HCT116 (cell line): Measurements from ENCODE around the gene KCND2. TPM values are rescaled to one million over a fixed set of nuclear protein-coding genes. Genes with fewer than 3 reads are reported as not detected.
A peak's percentile ranks its signal among the peaks of the same experiment; 100 is the strongest.

Experiments
- ATAC-seq: fragments of 200-7000 bp; cut with Tn5 transposase; 2 replicates; pipeline ENCODE4 v1.9.1; 2020; ENCODE audit warnings: mild to moderate bottlenecking, moderate library complexity
- BruUV-seq: library from RNA; stranded (reverse); fragments of 400-500 nt; replicated peaks from 2 replicates; lab custom pipeline; 2021; lab: Mats Ljungman, UMichigan
- CTCF ChIA-PET: fragments of 300-600 bp; sonication (Branson Sonifier 250); formaldehyde crosslinking; loops from one replicate; lab custom pipeline; 2021; ENCODE audit warnings: antibody characterized with exemption; lab: Charles Lee
- POLR2A ChIA-PET: fragments of 300-600, 350-600 bp; sonication (Branson Sonifier 250); formaldehyde crosslinking; loops from one replicate; lab custom pipeline; 2021; ENCODE audit warnings: antibody characterized with exemption; lab: Charles Lee
- RAD21 ChIA-PET, 2 experiments: fragments of 300-600 bp; sonication (Branson Sonifier 250); formaldehyde crosslinking; loops; one replicate each; lab custom pipeline; 2023; ENCODE audit warnings: low total read pairs in 2 of 2; ENCODE audit not compliant: uncharacterized antibody in 2 of 2, unreplicated experiment in 2 of 2, low non-redundant PET in 1 of 2; lab: Charles Lee
- DNase-seq: peaks from one replicate; pipeline ENCODE4 v3.0.0-alpha.2; 2010; ENCODE audit warnings: low read depth, low spot score
- H2AFZ ChIP-seq: fragments of 200-600 bp; shearing (Covaris generic), sonication (generic); 2 replicates; pipeline ENCODE4 v1.6.1; 2017; ENCODE audit warnings: low read depth, mixed run types, mixed read lengths, antibody characterized with exemption, low read length; ENCODE audit not compliant: poor library complexity, severe bottlenecking
- H3K27ac ChIP-seq: 2 replicates; pipeline ENCODE4 v1.5.1; 2012; ENCODE audit warnings: low read depth, low read length
- H3K27me3 ChIP-seq: fragments of 200-600 bp; sonication (generic); 2 replicates; pipeline ENCODE4 v1.6.1; 2016; ENCODE audit warnings: mixed run types, low read length, mixed read lengths; ENCODE audit not compliant: insufficient read depth
- H3K36me3 ChIP-seq, 2 experiments: fragments of 200-500 bp in 1 of 2; fragments of 200-600 bp in 1 of 2; sonication (Bioruptor generic) in 1 of 2; sonication (generic) in 1 of 2; 2 replicates each; pipeline versions ENCODE4 v1.5.1 to v1.6.1; 2014 to 2016; ENCODE audit warnings: low read length in 2 of 2, inconsistent platforms in 1 of 2, mixed read lengths in 1 of 2, mixed run types in 1 of 2; ENCODE audit not compliant: insufficient read depth in 2 of 2, control insufficient read depth in 1 of 2
- H3K4me1 ChIP-seq, 2 experiments: fragments of 200-600 bp in 1 of 2; sonication (generic) in 1 of 2; 2 replicates each; pipeline versions ENCODE4 v1.5.1 to v1.6.1; 2012 to 2017; ENCODE audit warnings: low read length in 2 of 2, inconsistent platforms in 1 of 2, mild to moderate bottlenecking in 1 of 2, mixed read lengths in 1 of 2, mixed run types in 1 of 2, moderate library complexity in 1 of 2; ENCODE audit not compliant: insufficient read depth in 2 of 2, control insufficient read depth in 1 of 2
- H3K4me2 ChIP-seq: fragments of 200-600 bp; sonication (generic); 2 replicates; pipeline ENCODE4 v1.6.1; 2017; ENCODE audit warnings: mixed run types, low read length, mixed read lengths
- H3K4me3 ChIP-seq, 2 experiments: fragments of 200-600 bp in 1 of 2; sonication (generic) in 1 of 2; replicated peaks in 1 of 2; 2 replicates each; pipeline ENCODE4 v1.5.1; 2011 to 2016; ENCODE audit warnings: low read length in 2 of 2, control low read depth in 1 of 2, low read depth in 1 of 2, mild to moderate bottlenecking in 1 of 2, mixed read lengths in 1 of 2, mixed run types in 1 of 2
- H3K79me2 ChIP-seq: fragments of 200-600 bp; sonication (generic); 2 replicates; pipeline ENCODE4 v1.6.1; 2017; ENCODE audit warnings: mild to moderate bottlenecking, mixed run types, low read length, moderate library complexity, mixed read lengths; ENCODE audit not compliant: insufficient read depth
- H3K9ac ChIP-seq: fragments of 200-600 bp; sonication (generic); 2 replicates; pipeline ENCODE4 v1.6.1; 2016; ENCODE audit warnings: low read length, mixed read lengths
- H3K9me2 ChIP-seq: fragments of 200-600 bp; sonication (generic), shearing (Covaris generic); 2 replicates; pipeline ENCODE4 v1.6.1; 2017; ENCODE audit warnings: mixed run types, mild to moderate bottlenecking, moderate library complexity; ENCODE audit not compliant: insufficient read depth
- H3K9me3 ChIP-seq, 2 experiments: fragments of 200-500 bp in 1 of 2; fragments of 200-600 bp in 1 of 2; sonication (Bioruptor generic) in 1 of 2; sonication (generic) in 1 of 2; 2 replicates each; pipeline ENCODE4 v1.6.1; 2014 to 2017; ENCODE audit warnings: low read length in 2 of 2, mixed read lengths in 2 of 2, inconsistent platforms in 1 of 2, low read depth in 1 of 2, mild to moderate bottlenecking in 1 of 2, mixed run types in 1 of 2, moderate library complexity in 1 of 2; ENCODE audit not compliant: control insufficient read depth in 1 of 2, insufficient read depth in 1 of 2
- H4K20me1 ChIP-seq: fragments of 200-600 bp; sonication (generic), shearing (Covaris generic); 2 replicates; pipeline ENCODE4 v1.6.1; 2017; ENCODE audit warnings: mixed run types, mild to moderate bottlenecking, moderate library complexity; ENCODE audit not compliant: insufficient read depth
- ATF3 ChIP-seq: IDR thresholded peaks from 2 replicates; pipeline ENCODE4 v1.6.1; 2012
- CBX3 ChIP-seq: IDR thresholded peaks from 2 replicates; pipeline ENCODE4 v1.6.1; 2012; ENCODE audit warnings: low read depth
- CTCF ChIP-seq, 3 experiments: fragments of 200-600 bp in 1 of 3; sonication (generic) in 1 of 3; IDR thresholded peaks in 2 of 3; conservative IDR thresholded peaks in 1 of 3; 2 replicates each; pipeline ENCODE4 v1.5.1; 2012 to 2017; ENCODE audit warnings: low read depth in 2 of 3, low read length in 2 of 3, antibody characterized with exemption in 1 of 3, borderline replicate concordance in 1 of 3, control low read depth in 1 of 3, mild to moderate bottlenecking in 1 of 3, mixed read lengths in 1 of 3, mixed run types in 1 of 3, moderate library complexity in 1 of 3; ENCODE audit not compliant: insufficient read depth in 1 of 3
- ELF1 ChIP-seq: IDR thresholded peaks from 2 replicates; pipeline ENCODE4 v1.6.1; 2012; ENCODE audit warnings: low read depth, borderline replicate concordance
- EZH2 ChIP-seq: fragments of 200-600 bp; sonication (generic); IDR thresholded peaks from 2 replicates; pipeline ENCODE4 v1.6.1; 2017; ENCODE audit warnings: antibody characterized with exemption, mixed run types
- EZH2phosphoT487 ChIP-seq: fragments of 200-600 bp; IDR thresholded peaks from 2 replicates; pipeline ENCODE4 v1.6.1; 2018; ENCODE audit warnings: antibody characterized with exemption, borderline replicate concordance
- FOSL1 ChIP-seq: IDR thresholded peaks from 2 replicates; pipeline ENCODE4 v1.6.1; 2012; ENCODE audit warnings: low read depth
- JUND ChIP-seq: IDR thresholded peaks from 2 replicates; pipeline ENCODE4 v1.6.1; 2012
- POLR2AphosphoS5 ChIP-seq: IDR thresholded peaks from 2 replicates; pipeline ENCODE4 v1.6.1; 2011; ENCODE audit warnings: mild to moderate bottlenecking, low read depth, low read length, moderate library complexity
- RAD21 ChIP-seq: IDR thresholded peaks from 2 replicates; pipeline ENCODE4 v1.6.1; 2012; ENCODE audit warnings: low read depth, mild to moderate bottlenecking
- REST ChIP-seq: IDR thresholded peaks from 2 replicates; pipeline ENCODE4 v1.6.1; 2012; ENCODE audit warnings: low read depth
- SIN3A ChIP-seq: IDR thresholded peaks from 2 replicates; pipeline ENCODE4 v1.6.1; 2012; ENCODE audit warnings: low read depth
- SP1 ChIP-seq: IDR thresholded peaks from 2 replicates; pipeline ENCODE4 v1.6.1; 2012; ENCODE audit warnings: low read depth
- YY1 ChIP-seq: IDR thresholded peaks from 2 replicates; pipeline ENCODE4 v1.6.1; 2011; ENCODE audit warnings: low read length, low read depth, moderate library complexity, mild to moderate bottlenecking; ENCODE audit not compliant: insufficient replicate concordance; ENCODE audit errors: extremely low read depth
- ZBTB33 ChIP-seq: IDR thresholded peaks from 2 replicates; pipeline ENCODE4 v1.6.1; 2011; ENCODE audit warnings: mild to moderate bottlenecking, low read length, moderate library complexity; ENCODE audit not compliant: insufficient replicate concordance; ENCODE audit errors: extremely low read depth
- ZFX ChIP-seq: fragments of 450-650 bp; IDR thresholded peaks from 2 replicates; pipeline ENCODE4 v1.6.1; 2017
- ZNF274 ChIP-seq: fragments of 200-500 bp; sonication (Bioruptor generic); IDR thresholded peaks from 2 replicates; pipeline ENCODE4 v1.6.1; 2014; ENCODE audit warnings: mild to moderate bottlenecking, low read depth, low read length, inconsistent platforms
- intact Hi-C: fragments of 100-400 bp; cut with micrococcal nuclease; formaldehyde crosslinking; loops from 2 replicates; pipeline ENCODE4 v1.10.0; 2022
- total RNA-seq: library from RNA; stranded (reverse); gene quantifications from one replicate; pipeline ENCODE4 v1.2.1, GENCODE V29; 2021; ENCODE audit not compliant: unreplicated experiment

Gene KCND2
- total RNA-seq, 1 experiment from 2014 or later = 0.05 TPM

GRCh38 chr7:120733143-120733542 lies 460.2 kb downstream of the KCND2 start:
- Histone ChIP-seq H2AFZ (peak overlapping the region; percentile 74), H3K79me2 (no peaks in the 10 kb centered on the region), H3K4me1 (peaks cover 0 to 5% of the 10 kb centered on the region in 2 experiments; a peak in 2 of 4 replicates), H3K36me3 (no peaks in the 10 kb centered on the region), H3K9ac (no peak overlapping the region), H3K4me2 (no peak overlapping the region), H3K9me3 (no peaks in the 10 kb centered on the region), H4K20me1 (no peaks in the 10 kb centered on the region), H3K9me2 (no peaks in the 10 kb centered on the region)
- peak; percentile 68; the same call in 1 of the 2 replicates for ATAC-seq
- ChIA-PET CTCF (interaction anchor here (1.6 kb wide), 1 partner anchor 9 kb away, joined by 4 read pairs; no protein-coding TSS in a partner anchor), POLR2A (no interaction called here)
- no TSS peak for BruUV-seq
- intact Hi-C loops = no loop called here
- DNase-seq = peak; percentile 10
- no peak for TF ChIP-seq ZFX
- no peak for TF ChIP-seq YY1
- TF ChIP-seq EZH2phosphoT487 = no peak
- TF ChIP-seq CBX3 = peak; percentile 42; the same call in 1 of the 2 replicates
- TF ChIP-seq EZH2 = no peak
- TF ChIP-seq REST = no peak
- no peak for TF ChIP-seq ZNF274
- TF ChIP-seq SIN3A = no peak
- TF ChIP-seq SP1 = no peak
- TF ChIP-seq CTCF (IDR thresholded peaks at IDR 0.05 in 2 of 3, conservative IDR thresholded peaks at IDR 0.05 in 1 of 3; ENCODE audit: borderline replicate concordance in 1 of 3, insufficient read depth in 1 of 3, low read depth in 2 of 3, low read length in 2 of 3) = peak in 2 of 3 experiments; percentile 18 to 30; a peak in 2 of 6 replicates
- no peak for TF ChIP-seq ZBTB33
- peak; percentile 36; the same call in 1 of the 2 replicates for TF ChIP-seq FOSL1
- TF ChIP-seq RAD21 = no peak
- TF ChIP-seq ELF1 = no peak
- peak; percentile 18; the same call in 1 of the 2 replicates for TF ChIP-seq JUND
- 0 out of 2 replicates have a peak, but pooled peaks have one; percentile 27 for TF ChIP-seq ATF3
- TF ChIP-seq POLR2AphosphoS5 = no peak
- TF ChIP-seq, all 23 proteins: peak for 5
- RAD21 ChIA-PET = no interaction called here
- H3K27ac ChIP-seq = no peak overlapping the region
- no peaks in the 10 kb centered on the region for H3K27me3 ChIP-seq
- H3K4me3 ChIP-seq = no peak overlapping the region
